Duodenal mucosa (tissue), 2 donors: ENCODE measurements around the gene FZD10.

Experiments
- H3K27ac ChIP-seq: one replicate; pipeline ENCODE4 v1.7.0; 2013; ENCODE audit warnings: low read depth, low read length
- H3K27me3 ChIP-seq, 2 donors: one replicate each; pipeline ENCODE4 v1.7.0; 2013; ENCODE audit warnings: low read length in 2 of 2, control low read depth in 1 of 2; ENCODE audit not compliant: insufficient read depth in 2 of 2, control insufficient read depth in 1 of 2
- H3K36me3 ChIP-seq, 2 donors: one replicate each; pipeline ENCODE4 v1.7.0; 2013; ENCODE audit warnings: low read length in 2 of 2, control low read depth in 1 of 2; ENCODE audit not compliant: insufficient read depth in 2 of 2, control insufficient read depth in 1 of 2
- H3K4me1 ChIP-seq, 2 donors: one replicate each; pipeline ENCODE4 v1.7.0; 2013; ENCODE audit warnings: low read length in 2 of 2, control low read depth in 1 of 2; ENCODE audit not compliant: insufficient read depth in 2 of 2, control insufficient read depth in 1 of 2
- H3K4me3 ChIP-seq, 2 donors: one replicate each; pipeline ENCODE4 v1.7.0; 2013; ENCODE audit warnings: low read length in 2 of 2, low read depth in 1 of 2
- H3K9ac ChIP-seq, 2 donors: one replicate each; pipeline ENCODE4 v1.7.0; 2013; ENCODE audit warnings: low read length in 2 of 2, low read depth in 1 of 2
- H3K9me3 ChIP-seq, 2 donors: one replicate each; pipeline ENCODE4 v1.7.0; 2013; ENCODE audit warnings: low read length in 2 of 2, control low read depth in 1 of 2; ENCODE audit not compliant: control insufficient read depth in 1 of 2

Gene FZD10

GRCh38 chr12:130141105-130141504 is 21.2 kb upstream of the FZD10 start:
- H3K4me3 ChIP-seq = no peak overlapping the region
- H3K9ac ChIP-seq = no peak overlapping the region
- no peaks in the 10 kb centered on the region for H3K27me3 ChIP-seq
- no peaks in the 10 kb centered on the region for H3K9me3 ChIP-seq
- no peak overlapping the region for H3K27ac ChIP-seq
- H3K4me1 ChIP-seq = no peaks in the 10 kb centered on the region
- H3K36me3 ChIP-seq = no peaks in the 10 kb centered on the region

GRCh38 chr12:130141901-130142683 is 20.2 kb upstream of the FZD10 start:
- Histone ChIP-seq H3K4me1 (no peaks in the 10 kb centered on the region), H3K9me3 (no peaks in the 10 kb centered on the region), H3K27ac (no peak overlapping the region), H3K9ac (no peak overlapping the region), H3K4me3 (no peak overlapping the region), H3K27me3 (no peaks in the 10 kb centered on the region), H3K36me3 (no peaks in the 10 kb centered on the region)

- no peaks in the 10 kb centered on the region for H3K36me3 ChIP-seq
- no peak overlapping the region for H3K4me3 ChIP-seq
- H3K9ac ChIP-seq = no peak overlapping the region
- no peaks in the 10 kb centered on the region for H3K4me1 ChIP-seq
- H3K9me3 ChIP-seq = no peaks in the 10 kb centered on the region
- no peak overlapping the region for H3K27ac ChIP-seq
- H3K27me3 ChIP-seq = no peaks in the 10 kb centered on the region
These were observed 19.5 kb upstream of the FZD10 start for GRCh38 chr12:130142736-130143135.

GRCh38 chr12:130143136-130143535 is 19.1 kb upstream of the FZD10 start:
- Histone ChIP-seq H3K9me3 (no peaks in the 10 kb centered on the region), H3K27me3 (no peaks in the 10 kb centered on the region), H3K9ac (no peak overlapping the region), H3K36me3 (no peaks in the 10 kb centered on the region), H3K27ac (no peak overlapping the region), H3K4me3 (no peak overlapping the region), H3K4me1 (no peaks in the 10 kb centered on the region)

- no peaks in the 10 kb centered on the region for H3K4me1 ChIP-seq
These were observed 18.0 kb upstream of the FZD10 start for GRCh38 chr12:130144256-130144655.

GRCh38 chr12:130145731-130146130 is 16.5 kb upstream of the FZD10 start:
- Histone ChIP-seq H3K4me3 (no peak overlapping the region), H3K9me3 (no peaks in the 10 kb centered on the region), H3K4me1 (no peaks in the 10 kb centered on the region), H3K9ac (no peak overlapping the region), H3K27ac (no peak overlapping the region), H3K27me3 (peaks cover 0 to 4% of the 10 kb centered on the region in 2 donors), H3K36me3 (no peaks in the 10 kb centered on the region)

More at GRCh38 chr12:130144256-130144655, 18.0 kb upstream of the FZD10 start:
- H3K36me3 ChIP-seq = no peaks in the 10 kb centered on the region
- H3K27me3 ChIP-seq = no peaks in the 10 kb centered on the region
- no peak overlapping the region for H3K9ac ChIP-seq
- H3K4me3 ChIP-seq = no peak overlapping the region
- H3K27ac ChIP-seq = no peak overlapping the region
- no peaks in the 10 kb centered on the region for H3K9me3 ChIP-seq

- no peak overlapping the region for H3K9ac ChIP-seq
- no peak overlapping the region for H3K27ac ChIP-seq
- H3K36me3 ChIP-seq = no peaks in the 10 kb centered on the region
- H3K4me1 ChIP-seq = no peaks in the 10 kb centered on the region
- no peak overlapping the region for H3K4me3 ChIP-seq
- H3K27me3 ChIP-seq = peaks cover 0 to 4% of the 10 kb centered on the region in 2 donors
- H3K9me3 ChIP-seq = no peaks in the 10 kb centered on the region
These were observed 15.9 kb upstream of the FZD10 start for GRCh38 chr12:130146176-130146931.

GRCh38 chr12:130147875-130148596 is 14.2 kb upstream of the FZD10 start:
- no peak overlapping the region for H3K9ac ChIP-seq
- no peak overlapping the region for H3K4me3 ChIP-seq
- H3K27ac ChIP-seq = no peak overlapping the region
- H3K4me1 ChIP-seq = no peaks in the 10 kb centered on the region
- H3K36me3 ChIP-seq = no peaks in the 10 kb centered on the region
- H3K9me3 ChIP-seq = no peaks in the 10 kb centered on the region
- H3K27me3 ChIP-seq = peaks cover 0 to 4% of the 10 kb centered on the region in 2 donors

- Histone ChIP-seq H3K9me3 (no peaks in the 10 kb centered on the region), H3K27me3 (peaks cover 0 to 4% of the 10 kb centered on the region in 2 donors), H3K4me1 (no peaks in the 10 kb centered on the region), H3K4me3 (no peak overlapping the region), H3K36me3 (no peaks in the 10 kb centered on the region), H3K27ac (no peak overlapping the region), H3K9ac (no peak overlapping the region)
These were observed 10.4 kb upstream of the FZD10 start for GRCh38 chr12:130151846-130152245.

GRCh38 chr12:130152386-130152785 is 9.9 kb upstream of the FZD10 start:
- Histone ChIP-seq H3K4me3 (no peak overlapping the region), H3K9me3 (no peaks in the 10 kb centered on the region), H3K27ac (no peak overlapping the region), H3K4me1 (no peaks in the 10 kb centered on the region), H3K36me3 (no peaks in the 10 kb centered on the region), H3K27me3 (peaks cover 0 to 4% of the 10 kb centered on the region in 2 donors), H3K9ac (no peak overlapping the region)
